Measurements from ENCODE around the gene OTUD7B. TPM values are rescaled to one million over a fixed set of nuclear protein-coding genes. Genes with fewer than 3 reads are reported as not detected.

Gene OTUD7B
- polyA plus RNA-seq, 1 donor = 16.9 TPM

DNA sequence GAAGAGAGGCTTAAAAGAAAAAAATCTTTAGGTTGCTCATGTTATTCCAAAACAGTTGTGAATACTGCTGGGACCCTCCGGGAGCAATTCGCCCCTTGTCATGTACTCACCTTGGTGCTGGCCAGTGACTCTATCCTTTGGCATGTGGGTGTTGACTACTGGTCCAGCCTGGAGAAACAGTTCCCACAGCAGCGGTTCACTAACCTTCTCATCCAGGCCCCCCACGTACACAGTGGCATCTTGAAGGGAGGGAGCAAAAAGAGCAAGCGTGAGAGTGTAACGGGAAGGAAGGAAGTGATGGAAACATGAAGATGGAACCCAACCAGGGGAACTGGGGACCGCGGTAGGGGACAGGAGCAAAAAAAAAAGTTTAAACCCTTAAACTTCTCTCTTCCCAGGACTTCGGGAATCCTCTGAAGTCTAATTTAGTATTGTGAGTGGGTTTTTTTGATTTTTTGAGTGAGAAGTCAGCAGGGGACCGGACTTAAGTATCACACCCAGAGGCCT is 83.4 kb downstream of the OTUD7B start:
- Histone ChIP-seq H3K4me3 (ENCODE audit: low read length) (peak overlapping the region; percentile 76), H3K9me3 (ENCODE audit: control insufficient read depth, low read depth, low read length) (no peaks in the 10 kb centered on the region), H3K36me3 (ENCODE audit: control insufficient read depth, insufficient read depth, low read length) (peaks cover 81% of the 10 kb centered on the region), H3K27me3 (ENCODE audit: control insufficient read depth, insufficient read depth, low read length) (no peaks in the 10 kb centered on the region), H3K4me1 (ENCODE audit: control insufficient read depth, insufficient read depth, low read length) (peaks cover 45% of the 10 kb centered on the region), H3K27ac (ENCODE audit: low read length) (peak overlapping the region; percentile 99)
- WGBS (ENCODE audit: insufficient coverage, low lambda C conversion rate) = 5% methylated on average over 4 of the region's 10 CpGs
- no peak for DNase-seq

DNA sequence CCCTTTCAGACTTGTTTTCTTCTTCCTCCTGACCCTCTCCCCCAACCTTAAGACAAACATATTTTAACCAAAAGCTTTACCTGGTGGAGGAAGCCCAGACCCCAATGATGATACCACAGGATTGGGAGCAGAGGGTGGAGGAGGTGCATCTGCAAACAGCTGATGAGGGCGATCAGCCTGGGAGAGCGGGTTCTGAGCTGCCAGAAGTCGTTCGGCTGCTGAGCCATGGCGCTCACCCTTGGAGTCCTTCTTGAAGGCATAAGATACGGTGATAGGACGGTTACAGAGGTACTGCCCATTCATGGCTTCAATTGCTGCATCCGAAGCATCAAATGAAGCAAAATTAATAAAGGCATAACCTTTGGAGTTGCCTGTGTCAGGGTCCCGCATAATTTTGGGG is 84.2 kb downstream of the OTUD7B start:
- WGBS (ENCODE audit: insufficient coverage, low lambda C conversion rate) = 100% methylated on average over 1 of the region's 9 CpGs

DNA sequence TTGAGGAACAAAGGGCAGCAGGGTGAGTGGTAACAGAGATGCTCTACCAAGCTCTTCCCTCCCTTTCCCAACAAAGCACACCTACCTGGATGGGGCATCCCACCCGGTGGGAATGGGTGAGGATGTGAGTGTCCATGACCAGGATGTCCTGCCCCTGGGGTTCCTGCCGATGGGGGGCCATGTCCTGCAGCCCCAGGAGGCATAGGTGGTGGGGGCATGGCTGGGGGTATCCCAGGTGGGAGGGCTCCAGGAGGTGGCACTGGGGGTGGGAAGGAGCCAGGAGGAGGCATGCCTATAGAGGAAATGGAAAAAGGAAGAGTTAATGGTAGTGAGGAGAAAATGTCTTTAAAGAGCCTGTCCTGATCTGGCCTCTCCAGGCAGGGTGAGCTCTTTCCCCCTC is 84.8 kb downstream of the OTUD7B start:
- H3K4me1 ChIP-seq (ENCODE audit: control insufficient read depth, insufficient read depth, low read length) = peaks cover 35% of the 10 kb centered on the region
- H3K36me3 ChIP-seq (ENCODE audit: control insufficient read depth, insufficient read depth, low read length) = peaks cover 70% of the 10 kb centered on the region
- H3K9me3 ChIP-seq (ENCODE audit: control insufficient read depth, low read depth, low read length) = no peaks in the 10 kb centered on the region
- no peak overlapping the region for H3K4me3 ChIP-seq (ENCODE audit: low read length)
- DNase-seq = no peak
- WGBS (ENCODE audit: insufficient coverage, low lambda C conversion rate) = no CpG with 5 or more reads among the region's 2 CpGs
- no peak overlapping the region for H3K27ac ChIP-seq (ENCODE audit: low read length)
- no peaks in the 10 kb centered on the region for H3K27me3 ChIP-seq (ENCODE audit: control insufficient read depth, insufficient read depth, low read length)

More for the DNA sequence above, 84.2 kb downstream of the OTUD7B start:
- peaks cover 37% of the 10 kb centered on the region for H3K4me1 ChIP-seq (ENCODE audit: control insufficient read depth, insufficient read depth, low read length)
- no peak for DNase-seq
- no peak overlapping the region for H3K4me3 ChIP-seq (ENCODE audit: low read length)
- no peak overlapping the region for H3K27ac ChIP-seq (ENCODE audit: low read length)
- H3K9me3 ChIP-seq (ENCODE audit: control insufficient read depth, low read depth, low read length) = no peaks in the 10 kb centered on the region
- H3K36me3 ChIP-seq (ENCODE audit: control insufficient read depth, insufficient read depth, low read length) = peaks cover 76% of the 10 kb centered on the region
- H3K27me3 ChIP-seq (ENCODE audit: control insufficient read depth, insufficient read depth, low read length) = no peaks in the 10 kb centered on the region

DNA sequence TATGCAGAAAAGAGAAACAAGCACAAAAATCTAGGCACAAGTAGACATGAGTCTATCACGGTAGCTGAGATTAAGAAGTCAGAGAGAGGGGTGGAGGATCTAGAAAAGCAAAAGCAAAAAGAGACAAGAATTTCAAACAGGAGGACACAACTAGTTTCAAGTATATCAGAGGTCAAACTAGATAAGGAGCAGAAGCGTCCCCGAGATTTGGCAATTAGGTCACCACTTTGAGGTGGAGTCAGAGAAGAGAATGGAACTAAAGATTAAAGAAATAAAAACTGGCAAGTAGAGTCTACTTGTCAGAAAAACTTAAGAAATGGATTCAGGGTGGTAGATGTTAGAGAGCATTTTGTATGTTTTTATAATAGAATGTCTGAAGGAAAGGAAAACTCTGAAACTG is 85.2 kb downstream of the OTUD7B start:
- Histone ChIP-seq H3K4me1 (ENCODE audit: control insufficient read depth, insufficient read depth, low read length) (peaks cover 31% of the 10 kb centered on the region), H3K4me3 (ENCODE audit: low read length) (no peak overlapping the region), H3K9me3 (ENCODE audit: control insufficient read depth, low read depth, low read length) (no peaks in the 10 kb centered on the region), H3K27ac (ENCODE audit: low read length) (no peak overlapping the region), H3K27me3 (ENCODE audit: control insufficient read depth, insufficient read depth, low read length) (no peaks in the 10 kb centered on the region), H3K36me3 (ENCODE audit: control insufficient read depth, insufficient read depth, low read length) (peaks cover 66% of the 10 kb centered on the region)
- WGBS (ENCODE audit: insufficient coverage, low lambda C conversion rate) = 100% methylated on average over 1 of the region's 3 CpGs
- DNase-seq = no peak

- H3K4me3 ChIP-seq (ENCODE audit: low read length) = no peak overlapping the region
- 100% methylated on average over 5 of the region's 10 CpGs for WGBS (ENCODE audit: insufficient coverage, low lambda C conversion rate)
- H3K9me3 ChIP-seq (ENCODE audit: control insufficient read depth, low read depth, low read length) = no peaks in the 10 kb centered on the region
- H3K27ac ChIP-seq (ENCODE audit: low read length) = no peak overlapping the region
- no peak for DNase-seq
- H3K36me3 ChIP-seq (ENCODE audit: control insufficient read depth, insufficient read depth, low read length) = peaks cover 49% of the 10 kb centered on the region
- peaks cover 16% of the 10 kb centered on the region for H3K4me1 ChIP-seq (ENCODE audit: control insufficient read depth, insufficient read depth, low read length)
- peaks cover under 1% of the 10 kb centered on the region for H3K27me3 ChIP-seq (ENCODE audit: control insufficient read depth, insufficient read depth, low read length)
These were observed 86.9 kb downstream of the OTUD7B start for GRCh38 chr1:149923626-149924025.

GRCh38 chr1:149917571-149918144 is 92.9 kb downstream of the OTUD7B start, which contains the start of gene SV2A:
Gene SV2A (minus strand): TSS chr1:149917844. CDS start chr1:149913840, 4,004 bp downstream.
- 40% methylated on average over 1 of the region's 24 CpGs for WGBS (ENCODE audit: insufficient coverage, low lambda C conversion rate)
- no peak within 1 kb of the TSS for H3K27ac ChIP-seq (ENCODE audit: low read length)
- peaks cover 9% of the 10 kb centered on the region for H3K36me3 ChIP-seq (ENCODE audit: control insufficient read depth, insufficient read depth, low read length)
- H3K27me3 ChIP-seq (ENCODE audit: control insufficient read depth, insufficient read depth, low read length) = peaks cover 12% of the 10 kb centered on the region
- H3K9me3 ChIP-seq (ENCODE audit: control insufficient read depth, low read depth, low read length) = no peaks in the 10 kb centered on the region
- peak within 1 kb of the TSS; percentile 50 for H3K4me3 ChIP-seq (ENCODE audit: low read length)
- peak in 1 of 2 donors; percentile 36 for DNase-seq
- H3K4me1 ChIP-seq (ENCODE audit: control insufficient read depth, insufficient read depth, low read length) = peaks cover 7% of the 10 kb centered on the region

- no peak overlapping the region for H3K27ac ChIP-seq (ENCODE audit: low read length)
- no peak overlapping the region for H3K4me3 ChIP-seq (ENCODE audit: low read length)
- peaks cover 12% of the 10 kb centered on the region for H3K27me3 ChIP-seq (ENCODE audit: control insufficient read depth, insufficient read depth, low read length)
- no peak for DNase-seq
- peaks cover 7% of the 10 kb centered on the region for H3K4me1 ChIP-seq (ENCODE audit: control insufficient read depth, insufficient read depth, low read length)
- peaks cover 5% of the 10 kb centered on the region for H3K36me3 ChIP-seq (ENCODE audit: control insufficient read depth, insufficient read depth, low read length)
- no CpG with 5 or more reads among the region's 10 CpGs for WGBS (ENCODE audit: insufficient coverage, low lambda C conversion rate)
- no peaks in the 10 kb centered on the region for H3K9me3 ChIP-seq (ENCODE audit: control insufficient read depth, low read depth, low read length)
These were observed 93.7 kb downstream of the OTUD7B start for GRCh38 chr1:149916898-149917252.

DNA sequence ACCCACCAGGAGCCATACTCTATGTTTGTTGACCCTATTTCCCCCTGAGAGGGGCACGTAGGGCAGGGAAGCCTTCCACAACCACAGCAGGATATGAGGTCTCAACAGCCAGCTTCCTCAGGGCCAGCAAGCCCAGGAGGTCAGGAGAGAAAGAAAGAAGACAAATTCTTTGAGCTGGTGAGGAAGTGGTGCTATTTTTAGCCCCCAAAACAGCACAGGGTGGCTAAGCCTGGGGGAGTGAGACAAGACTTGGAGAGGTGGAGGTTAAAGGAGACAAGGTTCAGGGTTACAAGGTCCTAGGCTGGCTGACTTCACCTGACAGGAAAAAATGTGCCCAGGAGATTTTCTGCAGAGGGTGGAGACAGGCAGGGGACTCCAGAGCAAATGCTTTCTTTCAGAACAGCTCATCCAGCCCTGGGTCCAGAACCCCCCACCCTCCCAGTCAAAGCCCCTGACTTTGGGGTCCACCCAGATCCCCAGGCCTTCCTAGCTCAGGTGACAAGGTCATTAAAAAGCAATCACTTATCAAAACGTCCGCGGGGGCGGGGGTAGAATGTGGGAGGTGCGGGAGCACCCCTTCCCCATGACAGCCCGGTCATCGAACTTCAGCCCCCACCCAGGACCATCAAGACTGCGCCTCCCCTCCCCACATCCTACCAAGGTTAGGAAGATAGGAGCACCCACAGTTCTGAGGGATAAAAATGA is 94.2 kb downstream of the OTUD7B start:
- no peak overlapping the region for H3K27ac ChIP-seq (ENCODE audit: low read length)
- WGBS (ENCODE audit: insufficient coverage, low lambda C conversion rate) = no CpG with 5 or more reads among the region's 9 CpGs
- H3K36me3 ChIP-seq (ENCODE audit: control insufficient read depth, insufficient read depth, low read length) = peaks cover 2% of the 10 kb centered on the region
- no peak overlapping the region for H3K4me3 ChIP-seq (ENCODE audit: low read length)
- H3K27me3 ChIP-seq (ENCODE audit: control insufficient read depth, insufficient read depth, low read length) = peaks cover 12% of the 10 kb centered on the region
- H3K9me3 ChIP-seq (ENCODE audit: control insufficient read depth, low read depth, low read length) = no peaks in the 10 kb centered on the region
- DNase-seq = no peak
- H3K4me1 ChIP-seq (ENCODE audit: control insufficient read depth, insufficient read depth, low read length) = peaks cover 7% of the 10 kb centered on the region

GRCh38 chr1:149915429-149916192 is 94.9 kb downstream of the OTUD7B start:
- WGBS (ENCODE audit: insufficient coverage, low lambda C conversion rate) = no CpG with 5 or more reads among the region's 11 CpGs
- H3K27ac ChIP-seq (ENCODE audit: low read length) = no peak overlapping the region
- DNase-seq = no peak
- peaks cover 7% of the 10 kb centered on the region for H3K4me1 ChIP-seq (ENCODE audit: control insufficient read depth, insufficient read depth, low read length)
- H3K4me3 ChIP-seq (ENCODE audit: low read length) = no peak overlapping the region
- no peaks in the 10 kb centered on the region for H3K9me3 ChIP-seq (ENCODE audit: control insufficient read depth, low read depth, low read length)
- H3K27me3 ChIP-seq (ENCODE audit: control insufficient read depth, insufficient read depth, low read length) = peaks cover 12% of the 10 kb centered on the region
- peaks cover 2% of the 10 kb centered on the region for H3K36me3 ChIP-seq (ENCODE audit: control insufficient read depth, insufficient read depth, low read length)

GRCh38 chr1:149914545-149914944 is 96.0 kb downstream of the OTUD7B start:
- no peak overlapping the region for H3K4me3 ChIP-seq (ENCODE audit: low read length)
- H3K9me3 ChIP-seq (ENCODE audit: control insufficient read depth, low read depth, low read length) = no peaks in the 10 kb centered on the region
- H3K27me3 ChIP-seq (ENCODE audit: control insufficient read depth, insufficient read depth, low read length) = peaks cover 12% of the 10 kb centered on the region
- no CpG with 5 or more reads among the region's 1 CpG for WGBS (ENCODE audit: insufficient coverage, low lambda C conversion rate)
- no peak for DNase-seq
- H3K36me3 ChIP-seq (ENCODE audit: control insufficient read depth, insufficient read depth, low read length) = peaks cover 2% of the 10 kb centered on the region
- peaks cover 7% of the 10 kb centered on the region for H3K4me1 ChIP-seq (ENCODE audit: control insufficient read depth, insufficient read depth, low read length)
- H3K27ac ChIP-seq (ENCODE audit: low read length) = no peak overlapping the region

Data from large intestine (tissue), 3 donors.